HEK293 (cell line): ENCODE data around the gene ENDOV.

Experiments used
- CTCF ChIA-PET: fragments of 350-600 bp; formaldehyde crosslinking; extraction: SDS; loops from one replicate; lab custom pipeline; 2021; ENCODE audit warnings: antibody characterized with exemption; lab: Yijun Ruan, JAX
- POLR2A ChIA-PET: fragments of 300-600 bp; formaldehyde crosslinking; extraction: SDS; loops from one replicate; lab custom pipeline; 2020; ENCODE audit warnings: antibody characterized with exemption, inconsistent platforms; lab: Yijun Ruan, JAX
- H3K27ac ChIP-seq: fragments of 200-500 bp; sonication (Bioruptor generic); 2 replicates; pipeline ENCODE4 v1.5.1; 2014; ENCODE audit warnings: low read depth, low read length, control low read depth, inconsistent platforms; ENCODE audit errors: extremely low read depth
- H3K36me3 ChIP-seq, 2 experiments: fragments of 200-500 bp in 1 of 2; sonication (Bioruptor generic) in 1 of 2; 1 replicate in 1 of 2; 2 replicates in 1 of 2; pipeline ENCODE4 v1.5.1; 2014 to 2017; ENCODE audit warnings: inconsistent platforms in 2 of 2, low read length in 2 of 2; ENCODE audit not compliant: control insufficient read depth in 2 of 2, insufficient read depth in 1 of 2
- H3K4me1 ChIP-seq: fragments of 200-500 bp; sonication (Bioruptor generic); 2 replicates; pipeline ENCODE4 v1.5.1; 2014; ENCODE audit warnings: mild to moderate bottlenecking, low read length, inconsistent platforms; ENCODE audit not compliant: control insufficient read depth, insufficient read depth
- H3K4me3 ChIP-seq: 2 replicates; pipeline ENCODE4 v1.5.1; 2011; ENCODE audit warnings: low read depth, mild to moderate bottlenecking, control low read depth, low read length, moderate library complexity
- H3K9me3 ChIP-seq: fragments of 200-500 bp; sonication (Bioruptor generic); 2 replicates; pipeline ENCODE4 v1.5.1; 2014; ENCODE audit warnings: low read depth, low read length, inconsistent platforms; ENCODE audit not compliant: control insufficient read depth, insufficient read depth
- GFI1B ChIP-seq: fragments of 450-650 bp; formaldehyde crosslinking; IDR thresholded peaks from 2 replicates; pipeline ENCODE4 v1.5.1; 2016; ENCODE audit warnings: missing biosample characterization, missing genetic modification characterization
- GLIS1 ChIP-seq: fragments of 450-650 bp; formaldehyde crosslinking; IDR thresholded peaks from 2 replicates; pipeline ENCODE4 v1.5.1; 2016; ENCODE audit warnings: missing biosample characterization, missing genetic modification characterization
- KLF1 ChIP-seq: fragments of 450-650 bp; formaldehyde crosslinking; IDR thresholded peaks from 2 replicates; pipeline ENCODE4 v1.5.1; 2016; ENCODE audit warnings: missing biosample characterization, missing genetic modification characterization
- KLF8 ChIP-seq: fragments of 450-650 bp; formaldehyde crosslinking; IDR thresholded peaks from 2 replicates; pipeline ENCODE4 v1.5.1; 2016; ENCODE audit warnings: missing biosample characterization, missing genetic modification characterization
- KLF9 ChIP-seq: fragments of 450-650 bp; formaldehyde crosslinking; IDR thresholded peaks from 2 replicates; pipeline ENCODE4 v1.5.1; 2016; ENCODE audit warnings: missing biosample characterization, missing genetic modification characterization, low read depth
- SETDB1 ChIP-seq: IDR thresholded peaks from one replicate; pipeline ENCODE4 v1.6.1; 2017; ENCODE audit warnings: mild to moderate bottlenecking, low read length, moderate library complexity, mixed read lengths; ENCODE audit not compliant: insufficient read length
- YY1 ChIP-seq: fragments of 450-650 bp; formaldehyde crosslinking; IDR thresholded peaks from 2 replicates; pipeline ENCODE4 v1.5.1; 2018; ENCODE audit warnings: missing biosample characterization, missing genetic modification characterization
- ZEB2 ChIP-seq: fragments of 450-650 bp; formaldehyde crosslinking; IDR thresholded peaks from 2 replicates; pipeline ENCODE4 v1.5.1; 2016; ENCODE audit warnings: missing biosample characterization, missing genetic modification characterization
- ZNF112 ChIP-seq: fragments of 450-650 bp; formaldehyde crosslinking; IDR thresholded peaks from 2 replicates; pipeline ENCODE4 v1.5.0; 2017; ENCODE audit warnings: missing biosample characterization, missing genetic modification characterization
- ZNF138 ChIP-seq: fragments of 450-650 bp; formaldehyde crosslinking; IDR thresholded peaks from 2 replicates; pipeline ENCODE4 v1.5.1; 2016; ENCODE audit warnings: missing biosample characterization, missing genetic modification characterization, borderline replicate concordance
- ZNF2 ChIP-seq: fragments of 450-650 bp; formaldehyde crosslinking; IDR thresholded peaks from 2 replicates; pipeline ENCODE4 v1.5.1; 2016; ENCODE audit warnings: missing biosample characterization, missing genetic modification characterization
- ZNF214 ChIP-seq: fragments of 450-650 bp; formaldehyde crosslinking; IDR thresholded peaks from 2 replicates; pipeline ENCODE4 v1.5.1; 2017; ENCODE audit warnings: missing biosample characterization, mild to moderate bottlenecking, missing genetic modification characterization, borderline replicate concordance
- ZNF324 ChIP-seq: fragments of 450-650 bp; formaldehyde crosslinking; IDR thresholded peaks from 2 replicates; pipeline ENCODE4 v1.5.1; 2016; ENCODE audit warnings: missing biosample characterization, missing genetic modification characterization
- ZNF37A ChIP-seq: fragments of 450-650 bp; IDR thresholded peaks from 2 replicates; pipeline ENCODE4 v1.5.1; 2018; ENCODE audit warnings: missing biosample characterization, missing genetic modification characterization
- ZNF404 ChIP-seq: fragments of 450-650 bp; formaldehyde crosslinking; IDR thresholded peaks from 2 replicates; pipeline ENCODE4 v1.5.1; 2017; ENCODE audit warnings: missing biosample characterization, missing genetic modification characterization
- ZNF416 ChIP-seq: fragments of 450-650 bp; formaldehyde crosslinking; IDR thresholded peaks from 2 replicates; pipeline ENCODE4 v1.5.1; 2016; ENCODE audit warnings: missing biosample characterization, missing genetic modification characterization
- ZNF473 ChIP-seq: fragments of 450-650 bp; formaldehyde crosslinking; IDR thresholded peaks from 2 replicates; pipeline ENCODE4 v1.5.1; 2017; ENCODE audit warnings: missing biosample characterization, missing genetic modification characterization
- ZNF48 ChIP-seq: fragments of 450-650 bp; formaldehyde crosslinking; IDR thresholded peaks from 2 replicates; pipeline ENCODE4 v1.5.1; 2016; ENCODE audit warnings: missing biosample characterization, missing genetic modification characterization
- ZNF501 ChIP-seq: fragments of 450-650 bp; formaldehyde crosslinking; IDR thresholded peaks from 2 replicates; pipeline ENCODE4 v1.5.1; 2016; ENCODE audit warnings: missing biosample characterization, missing genetic modification characterization
- ZNF514 ChIP-seq: fragments of 450-650 bp; formaldehyde crosslinking; IDR thresholded peaks from 2 replicates; pipeline ENCODE4 v1.5.1; 2016; ENCODE audit warnings: missing biosample characterization, missing genetic modification characterization
- ZNF529 ChIP-seq: fragments of 450-650 bp; formaldehyde crosslinking; IDR thresholded peaks from 2 replicates; pipeline ENCODE4 v1.5.1; 2017; ENCODE audit warnings: missing genetic modification characterization, missing biosample characterization; ENCODE audit not compliant: insufficient replicate concordance
- ZNF623 ChIP-seq: fragments of 450-650 bp; formaldehyde crosslinking; IDR thresholded peaks from 2 replicates; pipeline ENCODE4 v1.5.1; 2016; ENCODE audit warnings: missing biosample characterization, missing genetic modification characterization
- ZNF624 ChIP-seq: fragments of 450-650 bp; formaldehyde crosslinking; IDR thresholded peaks from 2 replicates; pipeline ENCODE4 v1.5.1; 2017; ENCODE audit warnings: missing biosample characterization, missing genetic modification characterization
- ZNF654 ChIP-seq: fragments of 450-650 bp; formaldehyde crosslinking; IDR thresholded peaks from 2 replicates; pipeline ENCODE4 v1.5.1; 2016; ENCODE audit warnings: low read depth, missing biosample characterization, missing genetic modification characterization
- ZNF791 ChIP-seq: fragments of 450-650 bp; formaldehyde crosslinking; IDR thresholded peaks from 2 replicates; pipeline ENCODE4 v1.5.1; 2016; ENCODE audit warnings: missing biosample characterization, missing genetic modification characterization
- ZSCAN16 ChIP-seq: fragments of 450-650 bp; formaldehyde crosslinking; IDR thresholded peaks from 2 replicates; pipeline ENCODE4 v1.5.1; 2016; ENCODE audit warnings: missing biosample characterization, missing genetic modification characterization
- TF ChIP-seq, protein P1 (sequence below): fragments of 450-650 bp; formaldehyde crosslinking; IDR thresholded peaks from 2 replicates; pipeline ENCODE4 v1.5.1; 2017; ENCODE audit warnings: missing biosample characterization, missing genetic modification characterization
- TF ChIP-seq, protein P2 (sequence below): fragments of 450-650 bp; IDR thresholded peaks from 2 replicates; pipeline ENCODE4 v1.5.1; 2018; ENCODE audit warnings: missing biosample characterization, missing genetic modification characterization
- TF ChIP-seq, protein P3 (sequence below): fragments of 450-650 bp; formaldehyde crosslinking; IDR thresholded peaks from 2 replicates; pipeline ENCODE4 v1.5.1; 2016; ENCODE audit warnings: missing biosample characterization, missing genetic modification characterization, borderline replicate concordance
- TF ChIP-seq, protein P4 (sequence below): fragments of 450-650 bp; formaldehyde crosslinking; conservative IDR thresholded peaks from 2 replicates; pipeline ENCODE4 v1.5.1; 2016; ENCODE audit warnings: low read depth, missing biosample characterization, missing genetic modification characterization

Gene ENDOV

DNA sequence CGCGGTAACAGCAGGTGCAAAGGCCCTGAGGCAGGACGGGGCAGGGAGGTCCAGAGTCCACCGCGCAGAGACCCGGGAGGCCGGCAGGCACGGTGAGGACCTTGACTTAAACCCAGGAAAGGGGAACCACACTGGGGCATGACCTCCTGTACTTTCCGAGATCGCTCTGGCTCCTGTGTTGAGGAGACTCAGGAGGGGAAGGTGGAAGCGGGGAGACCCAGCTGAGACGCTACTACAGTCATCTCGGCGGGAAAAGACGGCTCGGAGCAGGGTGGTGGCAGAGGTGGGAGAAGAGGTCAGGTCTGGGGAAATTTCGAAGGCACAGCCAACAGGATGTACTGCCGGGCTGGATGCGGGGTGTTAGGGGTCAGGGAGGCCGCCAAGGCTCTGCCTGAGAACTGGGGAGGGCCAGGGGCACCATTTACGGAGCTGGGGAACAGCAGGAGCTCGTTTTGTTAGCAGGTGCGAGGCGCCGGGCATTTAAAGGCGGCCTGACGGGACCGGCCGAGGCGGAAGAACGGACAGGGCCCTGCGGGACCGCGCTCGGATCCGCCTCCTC, 39.1 kb downstream of the ENDOV start:
- peak overlapping the region; percentile 78 for H3K4me3 ChIP-seq
- H3K4me1 ChIP-seq, result peaks cover 15% of the 10 kb centered on the region
- H3K36me3 ChIP-seq, result no peaks in the 10 kb centered on the region
- no peaks in the 10 kb centered on the region for H3K9me3 ChIP-seq
- H3K27ac ChIP-seq, result peak overlapping the region; percentile 97
- POLR2A ChIA-PET, result interaction anchor here (0.6 to 5.5 kb wide), 26 partner anchors 11 to 769 kb away, joined by 3 to 110 read pairs (median 4); partner anchors contain the start of genes CEP131, GAA, NPTX1 and RPTOR
- CTCF ChIA-PET, result interaction anchor here (0.6 to 1.7 kb wide), 9 partner anchors 11 to 438 kb away, joined by 3 to 7 read pairs (median 4); partner anchors contain the start of genes ENDOV and NPTX1
- no peak for TF ChIP-seq ZNF138
- TF ChIP-seq KLF1 (tag by site-specific recombination), result peak; percentile 12; the same call in 1 of the 2 replicates
- no peak for TF ChIP-seq ZEB2 (tag by site-specific recombination)
- TF ChIP-seq ZNF529 (tag by site-specific recombination), result no peak
- TF ChIP-seq ZNF791, result no peak
- TF ChIP-seq ZNF48 (tag by site-specific recombination), result no peak
- TF ChIP-seq ZNF112 (tag by site-specific recombination), result no peak
- TF ChIP-seq SETDB1, result no peak
- no peak for TF ChIP-seq KLF8 (tag by site-specific recombination)
- no peak; the same call in 1 of the 2 replicates for TF ChIP-seq YY1 (tag by site-specific recombination)
- TF ChIP-seq ZNF416, result no peak
- TF ChIP-seq ZNF37A (tag by site-specific recombination), result no peak
- TF ChIP-seq ZNF2, result no peak
- TF ChIP-seq ZNF514 (tag by site-specific recombination), result no peak
- no peak; the same call in 1 of the 2 replicates for TF ChIP-seq ZNF324
- no peak for TF ChIP-seq ZNF404 (tag by site-specific recombination)
- TF ChIP-seq ZNF214 (tag by site-specific recombination), result no peak
- TF ChIP-seq ZNF624 (tag by site-specific recombination), result no peak
- TF ChIP-seq ZNF473 (tag by site-specific recombination), result no peak
- 0 out of 2 replicates have a peak, but pooled peaks have one; percentile 20 for TF ChIP-seq ZSCAN16
- TF ChIP-seq, protein P1, sequence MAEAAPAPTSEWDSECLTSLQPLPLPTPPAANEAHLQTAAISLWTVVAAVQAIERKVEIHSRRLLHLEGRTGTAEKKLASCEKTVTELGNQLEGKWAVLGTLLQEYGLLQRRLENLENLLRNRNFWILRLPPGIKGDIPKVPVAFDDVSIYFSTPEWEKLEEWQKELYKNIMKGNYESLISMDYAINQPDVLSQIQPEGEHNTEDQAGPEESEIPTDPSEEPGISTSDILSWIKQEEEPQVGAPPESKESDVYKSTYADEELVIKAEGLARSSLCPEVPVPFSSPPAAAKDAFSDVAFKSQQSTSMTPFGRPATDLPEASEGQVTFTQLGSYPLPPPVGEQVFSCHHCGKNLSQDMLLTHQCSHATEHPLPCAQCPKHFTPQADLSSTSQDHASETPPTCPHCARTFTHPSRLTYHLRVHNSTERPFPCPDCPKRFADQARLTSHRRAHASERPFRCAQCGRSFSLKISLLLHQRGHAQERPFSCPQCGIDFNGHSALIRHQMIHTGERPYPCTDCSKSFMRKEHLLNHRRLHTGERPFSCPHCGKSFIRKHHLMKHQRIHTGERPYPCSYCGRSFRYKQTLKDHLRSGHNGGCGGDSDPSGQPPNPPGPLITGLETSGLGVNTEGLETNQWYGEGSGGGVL (tag by site-specific recombination), result no peak
- no peak for TF ChIP-seq GLIS1 (tag by site-specific recombination)
- TF ChIP-seq, protein P2, sequence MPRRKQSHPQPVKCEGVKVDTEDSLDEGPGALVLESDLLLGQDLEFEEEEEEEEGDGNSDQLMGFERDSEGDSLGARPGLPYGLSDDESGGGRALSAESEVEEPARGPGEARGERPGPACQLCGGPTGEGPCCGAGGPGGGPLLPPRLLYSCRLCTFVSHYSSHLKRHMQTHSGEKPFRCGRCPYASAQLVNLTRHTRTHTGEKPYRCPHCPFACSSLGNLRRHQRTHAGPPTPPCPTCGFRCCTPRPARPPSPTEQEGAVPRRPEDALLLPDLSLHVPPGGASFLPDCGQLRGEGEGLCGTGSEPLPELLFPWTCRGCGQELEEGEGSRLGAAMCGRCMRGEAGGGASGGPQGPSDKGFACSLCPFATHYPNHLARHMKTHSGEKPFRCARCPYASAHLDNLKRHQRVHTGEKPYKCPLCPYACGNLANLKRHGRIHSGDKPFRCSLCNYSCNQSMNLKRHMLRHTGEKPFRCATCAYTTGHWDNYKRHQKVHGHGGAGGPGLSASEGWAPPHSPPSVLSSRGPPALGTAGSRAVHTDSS (tag by site-specific recombination), result no peak
- peak; percentile 100 for TF ChIP-seq ZNF623 (tag by site-specific recombination)
- TF ChIP-seq GFI1B (tag by site-specific recombination), result no peak
- no peak for TF ChIP-seq KLF9 (tag by site-specific recombination)
- peak; percentile 54; the same call in 1 of the 2 replicates for TF ChIP-seq ZNF501 (tag by site-specific recombination)
- TF ChIP-seq, protein P3, sequence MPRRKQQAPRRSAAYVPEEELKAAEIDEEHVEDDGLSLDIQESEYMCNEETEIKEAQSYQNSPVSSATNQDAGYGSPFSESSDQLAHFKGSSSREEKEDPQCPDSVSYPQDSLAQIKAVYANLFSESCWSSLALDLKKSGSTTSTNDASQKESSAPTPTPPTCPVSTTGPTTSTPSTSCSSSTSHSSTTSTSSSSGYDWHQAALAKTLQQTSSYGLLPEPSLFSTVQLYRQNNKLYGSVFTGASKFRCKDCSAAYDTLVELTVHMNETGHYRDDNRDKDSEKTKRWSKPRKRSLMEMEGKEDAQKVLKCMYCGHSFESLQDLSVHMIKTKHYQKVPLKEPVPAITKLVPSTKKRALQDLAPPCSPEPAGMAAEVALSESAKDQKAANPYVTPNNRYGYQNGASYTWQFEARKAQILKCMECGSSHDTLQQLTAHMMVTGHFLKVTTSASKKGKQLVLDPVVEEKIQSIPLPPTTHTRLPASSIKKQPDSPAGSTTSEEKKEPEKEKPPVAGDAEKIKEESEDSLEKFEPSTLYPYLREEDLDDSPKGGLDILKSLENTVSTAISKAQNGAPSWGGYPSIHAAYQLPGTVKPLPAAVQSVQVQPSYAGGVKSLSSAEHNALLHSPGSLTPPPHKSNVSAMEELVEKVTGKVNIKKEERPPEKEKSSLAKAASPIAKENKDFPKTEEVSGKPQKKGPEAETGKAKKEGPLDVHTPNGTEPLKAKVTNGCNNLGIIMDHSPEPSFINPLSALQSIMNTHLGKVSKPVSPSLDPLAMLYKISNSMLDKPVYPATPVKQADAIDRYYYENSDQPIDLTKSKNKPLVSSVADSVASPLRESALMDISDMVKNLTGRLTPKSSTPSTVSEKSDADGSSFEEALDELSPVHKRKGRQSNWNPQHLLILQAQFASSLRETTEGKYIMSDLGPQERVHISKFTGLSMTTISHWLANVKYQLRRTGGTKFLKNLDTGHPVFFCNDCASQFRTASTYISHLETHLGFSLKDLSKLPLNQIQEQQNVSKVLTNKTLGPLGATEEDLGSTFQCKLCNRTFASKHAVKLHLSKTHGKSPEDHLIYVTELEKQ (tag by site-specific recombination), result 0 out of 2 replicates have a peak, but pooled peaks have one; percentile 37
- TF ChIP-seq ZNF654 (tag by site-specific recombination), result no peak
- TF ChIP-seq, protein P4, sequence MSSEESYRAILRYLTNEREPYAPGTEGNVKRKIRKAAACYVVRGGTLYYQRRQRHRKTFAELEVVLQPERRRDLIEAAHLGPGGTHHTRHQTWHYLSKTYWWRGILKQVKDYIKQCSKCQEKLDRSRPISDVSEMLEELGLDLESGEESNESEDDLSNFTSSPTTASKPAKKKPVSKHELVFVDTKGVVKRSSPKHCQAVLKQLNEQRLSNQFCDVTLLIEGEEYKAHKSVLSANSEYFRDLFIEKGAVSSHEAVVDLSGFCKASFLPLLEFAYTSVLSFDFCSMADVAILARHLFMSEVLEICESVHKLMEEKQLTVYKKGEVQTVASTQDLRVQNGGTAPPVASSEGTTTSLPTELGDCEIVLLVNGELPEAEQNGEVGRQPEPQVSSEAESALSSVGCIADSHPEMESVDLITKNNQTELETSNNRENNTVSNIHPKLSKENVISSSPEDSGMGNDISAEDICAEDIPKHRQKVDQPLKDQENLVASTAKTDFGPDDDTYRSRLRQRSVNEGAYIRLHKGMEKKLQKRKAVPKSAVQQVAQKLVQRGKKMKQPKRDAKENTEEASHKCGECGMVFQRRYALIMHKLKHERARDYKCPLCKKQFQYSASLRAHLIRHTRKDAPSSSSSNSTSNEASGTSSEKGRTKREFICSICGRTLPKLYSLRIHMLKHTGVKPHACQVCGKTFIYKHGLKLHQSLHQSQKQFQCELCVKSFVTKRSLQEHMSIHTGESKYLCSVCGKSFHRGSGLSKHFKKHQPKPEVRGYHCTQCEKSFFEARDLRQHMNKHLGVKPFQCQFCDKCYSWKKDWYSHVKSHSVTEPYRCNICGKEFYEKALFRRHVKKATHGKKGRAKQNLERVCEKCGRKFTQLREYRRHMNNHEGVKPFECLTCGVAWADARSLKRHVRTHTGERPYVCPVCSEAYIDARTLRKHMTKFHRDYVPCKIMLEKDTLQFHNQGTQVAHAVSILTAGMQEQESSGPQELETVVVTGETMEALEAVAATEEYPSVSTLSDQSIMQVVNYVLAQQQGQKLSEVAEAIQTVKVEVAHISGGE (tag by site-specific recombination), result no peak
